ENCODE measurements around the gene SLC39A7. TPM values are rescaled to one million over a fixed set of nuclear protein-coding genes. Genes with fewer than 3 reads are reported as not detected.

Gene SLC39A7
- total and polyA plus RNA-seq, 2 of the 13 experiments (the other 11 are each of a cell fraction or from before 2014, with no cell fraction given) = 142 to 229 TPM

DNA sequence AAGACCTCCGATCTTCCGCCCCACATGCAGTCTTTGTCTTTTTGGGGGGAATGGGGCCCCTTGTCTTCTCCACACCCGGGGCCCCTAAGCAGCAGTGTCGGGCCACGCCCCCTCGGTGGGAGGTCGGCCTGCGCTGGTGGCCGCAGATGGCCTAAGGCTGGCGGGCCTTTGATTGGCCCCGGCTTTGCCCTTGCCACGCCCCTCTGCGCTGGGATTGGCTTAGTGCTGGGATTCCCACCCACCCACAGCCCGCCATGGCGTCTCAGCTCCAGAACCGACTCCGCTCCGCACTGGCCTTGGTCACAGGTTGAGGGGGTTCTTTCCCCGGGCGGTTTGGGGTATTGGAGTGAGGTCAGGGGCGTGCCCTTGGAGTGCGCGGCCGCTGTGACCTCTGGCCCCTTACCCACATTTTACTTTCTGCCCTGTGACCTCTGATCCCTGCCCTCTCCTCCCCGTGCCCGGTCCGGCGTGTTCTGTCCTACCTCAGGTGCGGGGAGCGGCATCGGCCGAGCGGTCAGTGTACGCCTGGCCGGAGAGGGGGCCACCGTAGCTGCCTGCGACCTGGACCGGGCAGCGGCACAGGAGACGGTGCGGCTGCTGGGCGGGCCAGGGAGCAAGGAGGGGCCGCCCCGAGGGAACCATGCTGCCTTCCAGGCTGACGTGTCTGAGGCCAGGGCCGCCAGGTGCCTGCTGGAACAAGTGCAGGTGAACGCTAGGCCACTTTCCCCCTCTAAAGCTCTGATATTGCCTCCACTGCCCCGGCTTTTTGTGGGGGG lies 3.9 kb downstream of the SLC39A7 start, which contains the start of gene HSD17B8 (continued):
- TF ChIP-seq GTF3A (CRISPR knock-in tag; conservative IDR thresholded peaks at IDR 0.05) = no peak
- peak; percentile 71; the same call in 1 of the 2 replicates for TF ChIP-seq ZNF264 (CRISPR knock-in tag; IDR thresholded peaks at IDR 0.05)
- TF ChIP-seq HINFP (CRISPR knock-in tag; IDR thresholded peaks at IDR 0.05; ENCODE audit: low read depth) = 0 out of 2 replicates have a peak, but pooled peaks have one; percentile 41
- no peak; the same call in 1 of the 2 replicates for TF ChIP-seq KDM5A (IDR thresholded peaks at IDR 0.05; ENCODE audit: borderline replicate concordance, low read length)
- TF ChIP-seq, protein P1, sequence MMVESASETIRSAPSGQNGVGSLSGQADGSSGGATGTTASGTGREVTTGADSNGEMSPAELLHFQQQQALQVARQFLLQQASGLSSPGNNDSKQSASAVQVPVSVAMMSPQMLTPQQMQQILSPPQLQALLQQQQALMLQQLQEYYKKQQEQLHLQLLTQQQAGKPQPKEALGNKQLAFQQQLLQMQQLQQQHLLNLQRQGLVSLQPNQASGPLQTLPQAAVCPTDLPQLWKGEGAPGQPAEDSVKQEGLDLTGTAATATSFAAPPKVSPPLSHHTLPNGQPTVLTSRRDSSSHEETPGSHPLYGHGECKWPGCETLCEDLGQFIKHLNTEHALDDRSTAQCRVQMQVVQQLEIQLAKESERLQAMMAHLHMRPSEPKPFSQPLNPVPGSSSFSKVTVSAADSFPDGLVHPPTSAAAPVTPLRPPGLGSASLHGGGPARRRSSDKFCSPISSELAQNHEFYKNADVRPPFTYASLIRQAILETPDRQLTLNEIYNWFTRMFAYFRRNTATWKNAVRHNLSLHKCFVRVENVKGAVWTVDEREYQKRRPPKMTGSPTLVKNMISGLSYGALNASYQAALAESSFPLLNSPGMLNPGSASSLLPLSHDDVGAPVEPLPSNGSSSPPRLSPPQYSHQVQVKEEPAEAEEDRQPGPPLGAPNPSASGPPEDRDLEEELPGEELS (CRISPR knock-in tag; IDR thresholded peaks at IDR 0.05) = peak; percentile 30; the same call in 1 of the 2 replicates
- no peak for TF ChIP-seq SYNCRIP (IDR thresholded peaks at IDR 0.05; ENCODE audit: insufficient read depth, low read depth, low read length)
- no peak for TF ChIP-seq ZNF468 (CRISPR knock-in tag; IDR thresholded peaks at IDR 0.05)
- peak; percentile 84 for TF ChIP-seq PHF5A (CRISPR knock-in tag; IDR thresholded peaks at IDR 0.05; ENCODE audit: low read depth, unreplicated experiment)
- no peak for TF ChIP-seq ZNF3 (CRISPR knock-in tag; IDR thresholded peaks at IDR 0.05)
- no peak for TF ChIP-seq GLI4 (CRISPR knock-in tag; IDR thresholded peaks at IDR 0.05; ENCODE audit: borderline replicate concordance)
- no peak for TF ChIP-seq ZBTB7A (CRISPR knock-in tag; IDR thresholded peaks at IDR 0.05)
- TF ChIP-seq KMT2B (CRISPR knock-in tag; IDR thresholded peaks at IDR 0.05) = peak; percentile 56; the same call in 1 of the 2 replicates
- TF ChIP-seq NBN (conservative IDR thresholded peaks at IDR 0.05) = no peak
- peak; percentile 91 for TF ChIP-seq HNRNPLL (IDR thresholded peaks at IDR 0.05; ENCODE audit: low read depth, low read length, poor library complexity, severe bottlenecking)
- TF ChIP-seq MBNL3 (CRISPR knock-in tag; conservative IDR thresholded peaks at IDR 0.05) = no peak
- TF ChIP-seq JDP2 (CRISPR knock-in tag; IDR thresholded peaks at IDR 0.05; ENCODE audit: borderline replicate concordance) = no peak
- TF ChIP-seq KAT2B (IDR thresholded peaks at IDR 0.05; ENCODE audit: borderline replicate concordance, low read depth, low read length) = no peak
- TF ChIP-seq ZNF549 (CRISPR knock-in tag; IDR thresholded peaks at IDR 0.05) = no peak
- peak; percentile 54 for TF ChIP-seq TFDP2 (CRISPR knock-in tag; IDR thresholded peaks at IDR 0.05)
- TF ChIP-seq EZH2 (conservative IDR thresholded peaks at IDR 0.05; ENCODE audit: low read depth, low read length) = no peak
- no peak for TF ChIP-seq TBP (CRISPR knock-in tag; IDR thresholded peaks at IDR 0.05)
- TF ChIP-seq ARID2 (CRISPR knock-in tag; IDR thresholded peaks at IDR 0.05; ENCODE audit: borderline replicate concordance) = peak; percentile 92
- TF ChIP-seq NAIF1 (CRISPR knock-in tag; IDR thresholded peaks at IDR 0.05; ENCODE audit: borderline replicate concordance) = 0 out of 2 replicates have a peak, but pooled peaks have one; percentile 33
- no peak for TF ChIP-seq ARNT (IDR thresholded peaks at IDR 0.05)
